ENCODE measurements around the gene DYSF. TPM values are rescaled to one million over a fixed set of nuclear protein-coding genes. Genes with fewer than 3 reads are reported as not detected.

DYSF gene
- total RNA-seq, 1 experiment from 2014 or later: 0.31 TPM

DNA sequence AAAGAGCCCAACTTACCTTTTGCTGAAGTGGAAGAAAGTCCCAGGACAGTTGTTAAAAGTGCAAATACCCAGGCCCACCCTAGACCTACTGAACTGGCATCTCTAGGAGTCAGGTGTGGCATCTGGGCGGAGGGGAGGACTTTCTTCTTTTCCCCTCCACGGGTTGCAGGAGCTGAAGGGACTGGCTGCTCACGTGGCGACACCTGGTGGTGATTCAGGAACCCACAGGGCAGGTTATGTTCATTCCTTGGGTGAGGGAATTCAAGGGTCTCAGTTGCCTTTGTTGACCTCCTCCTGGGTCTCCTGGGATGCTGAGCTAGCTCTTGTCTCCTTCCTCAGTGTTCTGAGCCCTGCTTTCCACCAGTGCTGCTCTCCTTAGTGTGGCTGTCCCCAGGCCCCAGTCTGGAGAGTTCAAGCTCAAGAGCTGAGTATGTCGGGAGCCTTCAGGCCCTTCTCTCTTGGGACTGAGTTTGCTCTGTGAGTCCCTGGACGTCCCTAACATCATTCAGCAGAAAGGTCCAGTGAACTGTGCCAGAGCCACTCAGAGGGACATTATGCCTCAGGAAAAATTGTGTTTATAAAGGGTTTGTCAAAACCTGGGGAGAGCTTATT is 56.9 kb downstream of the DYSF start:
- ChIA-PET CTCF (interaction anchor here (0.6 to 3.0 kb wide), 10 partner anchors 14 to 287 kb away, joined by 3 to 26 read pairs (median 4); partner anchors contain the start of gene PAIP2B), POLR2A (interaction anchor here (0.6 kb wide), 1 partner anchor 110 kb away, joined by 3 read pairs; no protein-coding TSS in a partner anchor)
- no peaks in the 10 kb centered on the region for H3K4me1 ChIP-seq (ENCODE audit: control insufficient read depth, insufficient read depth, low read length)
- ATAC-seq (peak; percentile 86), DNase-seq (ENCODE audit: low read depth, low spot score) (peak; percentile 59)
- H3K27ac ChIP-seq (ENCODE audit: low read length): no peak overlapping the region
- intact Hi-C loops (cut with micrococcal nuclease; ENCODE audit: unreplicated experiment): loop anchor here (1.0 to 5.0 kb wide), 2 partner anchors 48 to 211 kb away; no protein-coding TSS in a partner anchor
- H3K4me3 ChIP-seq (ENCODE audit: low read depth in 2 of 2, low read length in 2 of 2): no peak overlapping the region
- in situ Hi-C loops (cut with HindIII; ENCODE audit: low pct_unique_long_range_greater_than_20kb, low sequenced_read_pairs): no loop called here
- TF ChIP-seq CTCF (IDR thresholded peaks at IDR 0.05) (peak; percentile 95), POLR2AphosphoS5 (IDR thresholded peaks at IDR 0.05; ENCODE audit: low read depth, low read length) (no peak), TCF7L2 (IDR thresholded peaks at IDR 0.05; ENCODE audit: low read depth, low read length) (no peak), SIN3A (IDR thresholded peaks at IDR 0.05; ENCODE audit: borderline replicate concordance, insufficient read depth, low read depth, low read length) (no peak)
- TF ChIP-seq, protein P1, sequence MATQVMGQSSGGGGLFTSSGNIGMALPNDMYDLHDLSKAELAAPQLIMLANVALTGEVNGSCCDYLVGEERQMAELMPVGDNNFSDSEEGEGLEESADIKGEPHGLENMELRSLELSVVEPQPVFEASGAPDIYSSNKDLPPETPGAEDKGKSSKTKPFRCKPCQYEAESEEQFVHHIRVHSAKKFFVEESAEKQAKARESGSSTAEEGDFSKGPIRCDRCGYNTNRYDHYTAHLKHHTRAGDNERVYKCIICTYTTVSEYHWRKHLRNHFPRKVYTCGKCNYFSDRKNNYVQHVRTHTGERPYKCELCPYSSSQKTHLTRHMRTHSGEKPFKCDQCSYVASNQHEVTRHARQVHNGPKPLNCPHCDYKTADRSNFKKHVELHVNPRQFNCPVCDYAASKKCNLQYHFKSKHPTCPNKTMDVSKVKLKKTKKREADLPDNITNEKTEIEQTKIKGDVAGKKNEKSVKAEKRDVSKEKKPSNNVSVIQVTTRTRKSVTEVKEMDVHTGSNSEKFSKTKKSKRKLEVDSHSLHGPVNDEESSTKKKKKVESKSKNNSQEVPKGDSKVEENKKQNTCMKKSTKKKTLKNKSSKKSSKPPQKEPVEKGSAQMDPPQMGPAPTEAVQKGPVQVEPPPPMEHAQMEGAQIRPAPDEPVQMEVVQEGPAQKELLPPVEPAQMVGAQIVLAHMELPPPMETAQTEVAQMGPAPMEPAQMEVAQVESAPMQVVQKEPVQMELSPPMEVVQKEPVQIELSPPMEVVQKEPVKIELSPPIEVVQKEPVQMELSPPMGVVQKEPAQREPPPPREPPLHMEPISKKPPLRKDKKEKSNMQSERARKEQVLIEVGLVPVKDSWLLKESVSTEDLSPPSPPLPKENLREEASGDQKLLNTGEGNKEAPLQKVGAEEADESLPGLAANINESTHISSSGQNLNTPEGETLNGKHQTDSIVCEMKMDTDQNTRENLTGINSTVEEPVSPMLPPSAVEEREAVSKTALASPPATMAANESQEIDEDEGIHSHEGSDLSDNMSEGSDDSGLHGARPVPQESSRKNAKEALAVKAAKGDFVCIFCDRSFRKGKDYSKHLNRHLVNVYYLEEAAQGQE (IDR thresholded peaks at IDR 0.05; ENCODE audit: insufficient read depth in 1 of 2, low read depth in 2 of 2, low read length in 1 of 2): no peak
- no peaks in the 10 kb centered on the region for H3K9me3 ChIP-seq (ENCODE audit: control insufficient read depth, insufficient read depth, low read depth, low read length)
- no TSS peak for BruUV-seq (replicated peaks)
- no peaks in the 10 kb centered on the region; the same call in 1 of the 2 replicates for H3K27me3 ChIP-seq (ENCODE audit: control insufficient read depth, insufficient read depth, low read length)
- no peaks in the 10 kb centered on the region for H3K36me3 ChIP-seq (ENCODE audit: control insufficient read depth, insufficient read depth, low read length)

GRCh38 chr2:71510938-71511337 is 57.6 kb downstream of the DYSF start:
- H3K9me3 ChIP-seq (ENCODE audit: control insufficient read depth, insufficient read depth, low read depth, low read length): no peaks in the 10 kb centered on the region
- in situ Hi-C loops (cut with HindIII; ENCODE audit: low pct_unique_long_range_greater_than_20kb, low sequenced_read_pairs): no loop called here
- H3K36me3 ChIP-seq (ENCODE audit: control insufficient read depth, insufficient read depth, low read length): no peaks in the 10 kb centered on the region
- BruUV-seq (replicated peaks): no TSS peak
- no peaks in the 10 kb centered on the region; the same call in 1 of the 2 replicates for H3K27me3 ChIP-seq (ENCODE audit: control insufficient read depth, insufficient read depth, low read length)
- H3K27ac ChIP-seq (ENCODE audit: low read length): no peak overlapping the region
- DNase-seq (ENCODE audit: low read depth, low spot score): no peak
- ATAC-seq: no peak
- no peak overlapping the region for H3K4me3 ChIP-seq (ENCODE audit: low read depth in 2 of 2, low read length in 2 of 2)
- TF ChIP-seq SIN3A (IDR thresholded peaks at IDR 0.05; ENCODE audit: borderline replicate concordance, insufficient read depth, low read depth, low read length) (no peak), CTCF (IDR thresholded peaks at IDR 0.05) (no peak)
- intact Hi-C loops (cut with micrococcal nuclease; ENCODE audit: unreplicated experiment): loop anchor here (1.0 to 5.0 kb wide), 2 partner anchors 49 to 212 kb away; no protein-coding TSS in a partner anchor
- ChIA-PET POLR2A (no interaction called here), CTCF (interaction anchor here (0.6 to 3.0 kb wide), 9 partner anchors 13 to 287 kb away, joined by 3 to 26 read pairs (median 5); partner anchors contain the start of gene PAIP2B)
- no peaks in the 10 kb centered on the region for H3K4me1 ChIP-seq (ENCODE audit: control insufficient read depth, insufficient read depth, low read length)
